Measurements from ENCODE around the gene FMN2.

DNA sequence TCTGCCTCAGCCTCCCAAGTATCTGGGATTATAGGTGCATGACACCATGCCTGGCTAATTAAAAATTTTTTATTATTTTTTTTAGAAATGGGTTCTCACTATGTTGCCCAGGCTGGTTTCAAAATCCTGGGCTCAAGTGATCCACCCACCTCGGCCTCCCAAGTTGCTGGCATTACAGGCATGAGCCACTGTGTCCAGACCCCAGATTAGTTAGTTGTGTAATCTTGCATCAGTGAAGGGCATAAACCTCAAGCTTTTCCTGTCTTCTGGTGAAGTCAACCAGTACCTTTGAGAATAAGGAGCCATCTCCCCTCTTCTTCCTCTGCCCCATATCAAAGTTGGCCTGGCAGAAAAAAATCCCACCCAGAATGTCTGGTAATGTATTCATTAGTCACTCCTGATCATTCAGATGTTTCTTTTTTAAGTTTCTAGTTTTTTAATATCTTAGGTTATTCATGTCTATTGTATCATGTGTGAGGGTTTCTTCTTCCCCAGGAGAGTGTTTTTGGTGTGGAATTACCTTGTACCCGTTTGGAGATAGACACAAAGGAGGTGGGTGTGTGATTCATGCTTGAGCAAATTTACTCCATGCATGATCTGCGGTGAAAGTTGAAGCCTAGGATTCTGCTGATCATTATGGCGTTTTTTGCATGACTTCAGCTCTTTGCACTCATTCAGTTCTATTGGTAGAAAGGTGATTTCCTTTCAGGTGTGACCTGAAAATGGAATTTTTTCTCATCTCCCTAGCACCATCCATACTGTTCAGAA lies 144.0 kb downstream of the FMN2 start:
- TF ChIP-seq, protein P1, sequence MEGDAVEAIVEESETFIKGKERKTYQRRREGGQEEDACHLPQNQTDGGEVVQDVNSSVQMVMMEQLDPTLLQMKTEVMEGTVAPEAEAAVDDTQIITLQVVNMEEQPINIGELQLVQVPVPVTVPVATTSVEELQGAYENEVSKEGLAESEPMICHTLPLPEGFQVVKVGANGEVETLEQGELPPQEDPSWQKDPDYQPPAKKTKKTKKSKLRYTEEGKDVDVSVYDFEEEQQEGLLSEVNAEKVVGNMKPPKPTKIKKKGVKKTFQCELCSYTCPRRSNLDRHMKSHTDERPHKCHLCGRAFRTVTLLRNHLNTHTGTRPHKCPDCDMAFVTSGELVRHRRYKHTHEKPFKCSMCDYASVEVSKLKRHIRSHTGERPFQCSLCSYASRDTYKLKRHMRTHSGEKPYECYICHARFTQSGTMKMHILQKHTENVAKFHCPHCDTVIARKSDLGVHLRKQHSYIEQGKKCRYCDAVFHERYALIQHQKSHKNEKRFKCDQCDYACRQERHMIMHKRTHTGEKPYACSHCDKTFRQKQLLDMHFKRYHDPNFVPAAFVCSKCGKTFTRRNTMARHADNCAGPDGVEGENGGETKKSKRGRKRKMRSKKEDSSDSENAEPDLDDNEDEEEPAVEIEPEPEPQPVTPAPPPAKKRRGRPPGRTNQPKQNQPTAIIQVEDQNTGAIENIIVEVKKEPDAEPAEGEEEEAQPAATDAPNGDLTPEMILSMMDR (IDR thresholded peaks at IDR 0.05): no peak
- TF ChIP-seq POLR2A (IDR thresholded peaks at IDR 0.05) (no peak), POLR2AphosphoS5 (IDR thresholded peaks at IDR 0.05) (no peak)
